SK-N-SH treated with all-trans-retinoic acid at 6 μM for 48 hours (cell line): Measurements from ENCODE around the gene ATAD3C.

Source experiments
- PATZ1 ChIP-seq: fragments of 250-450 bp; sonication (Bioruptor Pico); IDR thresholded peaks from 2 replicates; pipeline ENCODE4 v1.8.0; 2020; ENCODE audit warnings: mild to moderate bottlenecking, moderate library complexity, borderline replicate concordance
- ZFP3 ChIP-seq: fragments of 250-450 bp; sonication (Bioruptor Pico); IDR thresholded peaks from 2 replicates; pipeline ENCODE4 v1.5.0; 2020; ENCODE audit warnings: mild to moderate bottlenecking, moderate library complexity
- ZNF8 ChIP-seq: fragments of 450-650 bp; formaldehyde crosslinking; IDR thresholded peaks from 2 replicates; pipeline ENCODE4 v1.5.0; 2020; ENCODE audit warnings: mild to moderate bottlenecking, moderate library complexity

DNA sequence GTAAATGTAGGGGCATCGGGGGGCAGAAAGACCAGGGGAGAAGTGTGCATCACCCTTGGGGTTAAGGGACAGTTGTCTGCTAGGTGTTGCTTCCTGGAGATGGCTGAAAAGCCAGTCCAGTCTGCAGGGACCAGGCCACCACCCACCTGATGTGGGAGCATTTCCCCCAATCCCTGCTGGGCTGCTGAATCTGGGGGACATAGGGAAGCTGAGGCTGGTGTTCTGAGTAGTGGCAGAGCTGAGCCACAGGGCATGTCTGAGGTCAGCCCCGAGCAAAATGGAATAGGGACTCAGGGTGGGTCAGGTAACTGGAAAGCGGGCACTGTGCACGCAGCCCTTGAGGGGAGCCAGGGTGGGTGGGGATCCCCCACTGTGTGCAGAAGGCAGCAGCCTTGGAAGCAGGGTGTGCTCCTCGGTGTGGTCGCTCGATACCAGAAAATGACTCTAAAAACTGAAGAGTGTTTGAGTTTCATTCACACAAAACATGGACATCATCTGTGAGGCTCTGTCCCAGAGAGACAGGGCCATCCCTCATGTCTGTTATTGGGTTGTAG lies 48.0 kb upstream of the ATAD3C start:
- no peak for TF ChIP-seq ZFP3 (CRISPR knock-in tag)
- no peak for TF ChIP-seq ZNF8
- TF ChIP-seq PATZ1 (CRISPR knock-in tag), result no peak
